ENCODE results near the gene CENPV. TPM values are rescaled to one million over a fixed set of nuclear protein-coding genes. Genes with fewer than 3 reads are reported as not detected.
"Not testable (repeated sequence)": the region's sequence is repeated elsewhere in the genome, so short reads cannot be mapped to it uniquely, and the experiment has no call there.

The CENPV gene
- total RNA-seq, 1 donor from 2014 or later, result 8.2 TPM

DNA sequence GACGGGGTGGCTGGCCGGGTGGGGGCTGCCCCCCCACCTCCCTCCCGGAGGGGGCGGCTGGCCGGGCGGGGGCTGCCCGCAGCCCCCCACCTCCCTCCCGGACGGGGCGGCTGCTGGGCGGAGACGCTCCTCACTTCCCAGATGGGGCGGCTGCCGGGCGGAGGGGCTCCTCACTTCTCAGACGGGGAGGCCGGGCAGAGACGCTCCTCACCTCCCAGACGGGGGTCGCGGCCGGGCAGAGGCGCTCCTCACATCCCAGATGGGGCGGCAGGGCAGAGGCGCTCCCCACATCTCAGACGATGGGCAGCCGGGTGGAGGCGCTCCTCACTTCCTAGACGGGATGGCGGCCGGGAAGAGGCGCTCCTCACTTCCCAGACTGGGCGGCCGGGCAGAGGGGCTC is 41.2 kb downstream of the CENPV start:
- DNase-seq, result not testable (repeated sequence)

DNA sequence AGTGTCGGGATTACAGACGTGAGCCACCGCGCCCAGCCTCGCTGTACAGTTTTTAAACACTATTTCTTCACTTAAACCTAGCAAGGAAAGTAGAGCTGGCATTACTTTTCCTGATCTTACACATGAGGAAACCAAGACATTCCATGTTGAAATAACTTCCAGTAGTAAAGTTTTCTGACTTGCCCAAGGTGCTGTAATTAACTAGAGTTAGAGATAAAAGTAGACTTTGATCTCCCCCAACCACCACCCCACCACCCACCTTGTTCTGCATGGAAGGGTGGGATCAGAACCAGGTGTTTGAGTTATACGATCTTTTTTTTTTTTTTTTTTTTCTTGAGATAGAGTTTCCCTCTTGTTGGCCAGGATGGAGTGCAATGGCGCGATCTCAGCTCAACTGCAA is 47.1 kb downstream of the CENPV start:
- no peak for DNase-seq

DNA sequence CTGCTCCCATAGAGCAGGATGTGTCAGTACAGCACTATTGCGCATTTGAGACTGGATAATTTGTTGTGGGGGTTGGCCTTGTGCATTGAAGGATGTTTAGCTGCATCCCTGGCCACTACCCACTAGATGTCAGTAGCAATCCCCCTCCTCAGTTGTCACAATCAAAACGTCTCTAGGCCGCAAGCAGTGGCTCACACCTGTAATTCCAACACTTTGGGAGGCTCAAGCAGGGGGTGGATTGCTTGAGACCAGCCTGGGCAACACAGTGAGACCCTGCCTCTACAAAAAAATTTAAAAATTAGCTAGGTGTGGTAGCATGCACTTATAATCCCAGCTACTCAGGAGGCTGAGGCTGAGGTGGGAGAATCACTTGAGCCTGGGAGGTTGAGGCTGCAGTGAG is 48.4 kb downstream of the CENPV start:
- DNase-seq, result peak; percentile 60

DNA sequence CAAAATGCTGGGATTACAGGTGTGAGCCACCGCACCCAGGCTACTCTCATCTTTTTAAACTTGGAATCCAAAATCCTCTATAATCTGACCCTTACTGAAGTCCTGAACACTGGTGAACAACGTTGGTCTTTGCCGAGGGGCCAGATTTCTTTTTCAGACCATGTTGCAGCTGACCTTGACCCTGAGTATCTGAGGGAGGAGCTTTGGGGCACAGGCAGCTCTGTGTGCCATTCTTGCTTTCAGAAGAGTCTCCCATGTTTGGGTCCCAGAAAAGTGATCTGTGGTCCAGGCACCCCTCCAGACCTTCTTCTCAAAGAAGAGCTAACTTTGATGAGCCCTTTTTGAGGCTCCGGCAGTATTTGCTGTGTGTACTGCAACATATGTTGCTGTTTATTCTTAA is 50.4 kb downstream of the CENPV start:
- DNase-seq, result no peak

DNA sequence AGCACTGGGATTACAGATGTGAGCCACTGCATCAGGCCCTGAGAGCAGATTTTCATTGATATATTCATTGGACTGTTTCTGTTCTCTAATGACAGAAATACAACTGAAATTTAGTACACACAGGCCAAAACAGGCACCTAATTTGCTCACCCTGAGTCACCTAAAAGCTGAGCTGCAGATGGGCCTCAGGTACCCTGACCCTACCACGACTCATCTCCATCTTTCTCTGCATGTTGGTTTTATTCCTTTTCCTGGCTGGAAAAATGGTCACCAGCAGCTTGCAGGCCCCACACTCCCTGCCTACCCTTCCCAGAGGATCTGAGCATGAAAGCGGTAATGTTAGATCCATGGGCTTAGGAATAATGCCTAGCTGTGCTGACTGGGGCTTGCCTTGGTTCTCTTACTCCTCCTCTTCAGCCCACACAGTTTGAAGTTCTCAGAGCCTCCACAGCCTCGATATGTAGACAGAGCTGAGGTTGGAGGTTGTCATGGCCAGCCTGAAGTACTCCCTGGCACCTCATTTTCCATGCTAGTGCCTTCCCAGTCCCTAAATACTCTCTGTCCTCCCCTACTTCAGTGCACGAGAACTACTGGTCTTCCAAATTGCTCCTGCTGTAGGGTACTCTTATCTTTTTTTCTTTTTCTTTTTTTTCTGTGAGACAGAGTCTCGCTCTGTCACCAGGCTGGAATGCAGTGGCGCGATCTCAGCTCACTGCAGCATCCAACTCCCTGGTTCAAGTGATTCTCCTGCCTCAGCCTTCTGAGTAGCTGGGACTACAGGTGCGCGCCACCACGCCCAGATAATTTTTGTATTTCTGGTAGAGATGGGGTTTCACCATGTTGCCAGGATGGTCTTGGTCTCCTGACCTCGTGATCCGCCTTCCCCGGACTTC is 51.1 kb downstream of the CENPV start:
- DNase-seq, result no peak

DNA sequence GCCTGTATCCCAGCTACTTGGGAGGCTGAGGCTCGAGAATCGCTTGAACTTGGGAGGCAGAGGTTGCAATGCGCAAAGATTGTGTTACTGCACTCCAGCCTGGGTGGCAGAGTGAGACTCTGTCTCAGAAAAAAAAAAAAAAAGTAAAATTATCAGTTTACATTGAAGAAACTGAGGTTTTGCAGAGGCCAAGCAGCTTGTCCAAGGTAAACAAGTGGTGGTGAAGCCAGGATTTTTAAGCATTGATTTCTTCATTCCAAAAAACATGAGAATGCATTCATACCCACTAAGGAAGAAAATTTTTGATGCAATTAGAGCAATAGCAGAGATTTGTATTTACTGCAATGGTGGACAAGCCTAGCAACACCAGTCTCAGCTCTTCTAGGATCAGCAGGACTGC is 52.7 kb downstream of the CENPV start:
- DNase-seq, result no peak

DNA sequence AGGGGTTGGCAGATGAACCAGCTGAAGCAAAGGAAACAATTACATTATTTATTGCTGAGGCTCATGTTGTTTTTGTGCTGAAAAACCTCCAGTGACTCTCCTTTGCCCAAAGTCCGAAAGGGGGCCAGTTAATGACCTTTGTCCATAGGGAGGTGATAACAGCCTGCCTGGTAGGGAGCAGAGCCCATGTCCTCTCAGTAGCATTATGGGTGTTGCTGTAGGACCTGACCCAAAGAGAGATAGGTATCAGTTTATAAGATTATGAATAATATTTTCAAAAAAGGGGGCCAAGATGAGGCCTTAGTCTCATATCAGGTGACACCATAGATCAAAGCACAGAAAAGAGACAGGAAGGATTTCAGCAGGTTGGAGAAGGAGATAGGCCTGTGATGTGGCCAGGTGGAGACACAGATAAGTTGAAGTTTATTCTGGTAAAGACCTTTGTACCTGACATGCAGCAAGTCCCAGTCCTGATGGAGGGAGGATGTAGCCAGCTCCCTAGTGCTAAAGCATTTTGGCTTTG is 55.1 kb downstream of the CENPV start:
- DNase-seq, result no peak

DNA sequence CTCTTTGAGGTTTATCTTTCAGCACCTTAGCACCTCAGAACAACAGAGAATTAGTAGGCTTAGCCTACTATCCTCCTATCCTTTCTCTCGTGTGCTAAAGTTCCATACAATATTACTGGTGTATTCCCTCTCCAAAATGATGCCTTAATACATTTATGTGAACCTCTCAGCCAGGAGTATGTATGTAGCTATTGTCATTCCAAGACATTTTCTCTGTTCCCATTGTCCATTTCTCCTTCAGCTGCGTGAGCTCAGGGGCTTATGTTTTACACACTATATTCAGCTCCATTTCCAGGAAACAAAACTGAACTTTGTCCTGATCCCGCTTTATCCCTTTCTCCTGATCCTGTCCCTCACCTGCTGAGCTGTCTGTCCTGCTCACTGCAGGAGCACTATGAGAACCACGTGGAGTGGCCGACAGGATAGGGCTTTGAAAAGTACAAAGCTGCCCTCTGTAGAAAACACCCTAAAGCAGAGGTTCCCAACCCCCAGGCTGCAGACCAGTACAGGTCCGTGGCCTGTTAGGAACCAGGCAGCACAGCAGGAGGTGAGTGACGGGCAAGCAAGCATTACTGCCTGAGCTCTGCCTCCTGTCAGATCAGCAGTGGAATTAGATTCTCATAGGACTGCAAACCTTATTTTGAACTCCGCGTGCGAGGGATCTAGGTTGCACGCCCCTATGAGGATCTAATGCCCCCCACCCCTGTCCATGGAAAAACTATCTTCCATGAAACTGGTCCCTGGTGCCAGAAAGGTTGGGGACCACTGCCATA is 55.7 kb downstream of the CENPV start:
- DNase-seq, result no peak

DNA sequence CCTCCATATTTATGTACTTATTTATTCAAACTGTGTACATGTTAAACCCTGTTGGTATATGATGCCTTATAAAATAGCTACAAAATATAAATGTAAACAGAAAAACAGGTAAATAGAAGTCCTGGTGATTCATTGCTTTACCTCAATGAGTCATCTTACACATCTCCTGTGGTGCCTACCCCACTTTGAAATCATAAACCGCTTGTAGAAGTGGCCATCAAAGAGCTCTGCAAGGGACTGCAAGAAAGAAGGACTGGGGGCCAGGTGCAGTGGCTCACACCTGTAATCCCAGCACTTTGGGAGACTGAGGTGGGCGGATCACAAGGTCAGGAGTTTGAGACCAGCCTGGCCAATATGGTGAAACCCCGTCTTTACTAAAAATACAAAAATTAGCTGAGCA is 57.2 kb downstream of the CENPV start:
- not testable (repeated sequence) for DNase-seq

DNA sequence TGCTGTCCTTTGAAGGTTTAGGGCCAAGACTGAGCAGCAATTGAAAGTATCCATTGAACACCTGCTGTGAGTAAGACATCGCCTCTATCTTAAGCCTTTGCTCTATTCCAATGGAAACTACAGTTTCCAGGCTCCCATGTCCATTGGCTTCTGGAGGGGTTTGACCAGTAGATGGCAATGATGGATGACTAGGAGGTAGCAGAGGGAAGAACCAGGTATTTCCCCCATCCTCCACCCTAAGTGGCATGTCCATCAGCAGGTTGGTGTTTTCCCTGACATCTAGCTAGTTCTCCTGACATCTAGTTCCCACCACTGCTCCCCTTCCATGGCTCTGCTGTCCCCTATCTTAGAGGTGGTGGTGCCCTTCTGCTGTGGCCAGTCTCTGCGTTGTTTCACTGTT is 58.7 kb downstream of the CENPV start:
- DNase-seq, result no peak

DNA sequence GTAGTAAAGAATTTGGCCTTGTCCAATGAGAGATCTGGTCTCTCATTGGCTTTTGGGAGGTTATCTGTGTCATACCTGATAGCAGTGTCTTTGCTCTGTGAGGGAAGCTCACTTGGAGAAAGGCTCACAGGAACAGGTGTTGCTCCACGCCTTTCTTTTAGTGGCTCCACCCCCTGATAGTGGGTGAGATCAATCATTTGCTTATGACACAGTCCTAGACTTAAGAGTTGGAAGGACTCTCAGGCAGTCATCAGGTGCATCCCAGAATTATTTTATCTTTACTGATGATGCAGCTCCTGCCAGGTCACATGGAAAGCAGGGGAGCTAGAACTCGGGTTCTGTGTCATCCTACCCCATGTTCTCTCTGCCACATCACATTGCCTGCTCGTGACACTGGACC is 59.3 kb downstream of the CENPV start:
- no peak for DNase-seq

Other genes starting within 250 kb of the CENPV start
- 114 and 140 TPM in 2 replicates for gene NCOR1, start 137.9 kb downstream of the CENPV start, total RNA-seq
- gene PIGL, start 136.3 kb downstream of the CENPV start, total RNA-seq, result 9.2 and 10.1 TPM in 2 replicates
- 1,676 and 1,882 TPM in 2 replicates for gene UBB, start 27.6 kb upstream of the CENPV start, total RNA-seq
- 40.0 and 48.8 TPM in 2 replicates for gene TRPV2, start 62.1 kb upstream of the CENPV start, total RNA-seq
- gene LRRC75A, start 138.7 kb upstream of the CENPV start, total RNA-seq, result 2.6 and 4.5 TPM in 2 replicates
- gene ZNF287, start 215.7 kb upstream of the CENPV start, total RNA-seq, result 1.8 and 1.9 TPM in 2 replicates